Hair follicular keratinocyte (primary cell): ENCODE data around the gene MRPS30. TPM values are rescaled to one million over a fixed set of nuclear protein-coding genes. Genes with fewer than 3 reads are reported as not detected.

Experiments
- total RNA-seq: library from RNA; depleted of rRNA; stranded (reverse); fragments of >200 nt; gene quantifications from 2 replicates; pipeline ENCODE4 v1.2.3, GENCODE V29; 2015

MRPS30 gene
- 63.9 and 67.4 TPM in 2 replicates for total RNA-seq

GRCh38 chr5:44808435-44809214, at the start of gene MRPS30:
Gene MRPS30, plus strand, starts transcription at chr5:44808947. Its CDS starts 16 bp downstream, at chr5:44808963.

